ENCODE data around the gene GLB1L2.

- TF ChIP-seq, protein P1, sequence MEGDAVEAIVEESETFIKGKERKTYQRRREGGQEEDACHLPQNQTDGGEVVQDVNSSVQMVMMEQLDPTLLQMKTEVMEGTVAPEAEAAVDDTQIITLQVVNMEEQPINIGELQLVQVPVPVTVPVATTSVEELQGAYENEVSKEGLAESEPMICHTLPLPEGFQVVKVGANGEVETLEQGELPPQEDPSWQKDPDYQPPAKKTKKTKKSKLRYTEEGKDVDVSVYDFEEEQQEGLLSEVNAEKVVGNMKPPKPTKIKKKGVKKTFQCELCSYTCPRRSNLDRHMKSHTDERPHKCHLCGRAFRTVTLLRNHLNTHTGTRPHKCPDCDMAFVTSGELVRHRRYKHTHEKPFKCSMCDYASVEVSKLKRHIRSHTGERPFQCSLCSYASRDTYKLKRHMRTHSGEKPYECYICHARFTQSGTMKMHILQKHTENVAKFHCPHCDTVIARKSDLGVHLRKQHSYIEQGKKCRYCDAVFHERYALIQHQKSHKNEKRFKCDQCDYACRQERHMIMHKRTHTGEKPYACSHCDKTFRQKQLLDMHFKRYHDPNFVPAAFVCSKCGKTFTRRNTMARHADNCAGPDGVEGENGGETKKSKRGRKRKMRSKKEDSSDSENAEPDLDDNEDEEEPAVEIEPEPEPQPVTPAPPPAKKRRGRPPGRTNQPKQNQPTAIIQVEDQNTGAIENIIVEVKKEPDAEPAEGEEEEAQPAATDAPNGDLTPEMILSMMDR (IDR thresholded peaks at IDR 0.05) = no peak
- no peak for TF ChIP-seq POLR2A (IDR thresholded peaks at IDR 0.05)
Measured at GRCh38 chr11:134371436-134372185, 39.8 kb downstream of the GLB1L2 start.

Measured in prostate gland (tissue), 2 donors.